ENCODE data around the gene MIEF2.
"Not testable (repeated sequence)": the region's sequence is repeated elsewhere in the genome, so short reads cannot be mapped to it uniquely, and the experiment has no call there.

The MIEF2 gene

DNA sequence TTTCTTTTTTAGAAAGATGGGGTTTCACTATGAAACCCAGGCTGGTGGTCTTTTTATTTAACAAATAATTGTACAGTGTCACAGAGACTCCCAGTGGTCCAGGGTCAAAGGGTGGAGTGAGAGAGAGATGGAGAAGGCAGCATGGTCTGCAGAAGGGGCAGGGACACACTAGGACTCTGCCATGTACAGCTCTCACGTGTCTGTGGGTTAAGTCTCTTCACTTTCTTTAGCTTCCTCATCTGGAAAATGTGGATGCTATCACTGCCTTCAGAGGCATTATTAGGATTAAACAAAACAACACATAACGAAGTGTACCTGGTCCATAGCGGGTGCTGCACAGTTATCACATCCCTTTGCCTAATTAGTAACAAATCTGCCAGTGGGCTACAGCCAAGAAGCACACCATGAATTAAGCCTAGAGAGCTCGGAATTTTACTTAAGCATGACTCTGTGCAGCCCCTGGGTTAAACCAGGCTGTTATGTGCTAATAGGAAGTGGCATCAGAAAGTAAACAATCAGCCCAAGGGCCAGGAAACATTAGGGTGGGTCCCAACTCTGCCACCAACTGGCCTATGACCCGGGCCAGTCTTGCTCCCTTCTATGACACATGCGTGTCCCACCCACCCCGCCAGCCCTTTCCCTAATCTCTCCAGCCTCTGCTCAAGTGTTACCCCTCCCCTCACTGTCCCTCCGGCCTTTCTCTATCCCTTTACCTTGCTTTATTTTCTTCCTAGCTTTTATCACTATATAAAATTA, 40.4 kb downstream of the MIEF2 start:
- H3K4me3 ChIP-seq (ENCODE audit: low read depth, low read length) = no peak overlapping the region
- no peaks in the 10 kb centered on the region for H3K4me1 ChIP-seq (ENCODE audit: control insufficient read depth, insufficient read depth, low read length)
- H3K9ac ChIP-seq (ENCODE audit: low read depth, low read length) = no peak overlapping the region
- no peaks in the 10 kb centered on the region for H3K9me3 ChIP-seq (ENCODE audit: control insufficient read depth, insufficient read depth, low read length)
- no peak overlapping the region for H3K27ac ChIP-seq (ENCODE audit: low read depth, low read length)
- no peaks in the 10 kb centered on the region for H3K27me3 ChIP-seq (ENCODE audit: control insufficient read depth, insufficient read depth, low read length)
- peaks cover 84% of the 10 kb centered on the region for H3K36me3 ChIP-seq (ENCODE audit: control insufficient read depth, insufficient read depth, low read length)

DNA sequence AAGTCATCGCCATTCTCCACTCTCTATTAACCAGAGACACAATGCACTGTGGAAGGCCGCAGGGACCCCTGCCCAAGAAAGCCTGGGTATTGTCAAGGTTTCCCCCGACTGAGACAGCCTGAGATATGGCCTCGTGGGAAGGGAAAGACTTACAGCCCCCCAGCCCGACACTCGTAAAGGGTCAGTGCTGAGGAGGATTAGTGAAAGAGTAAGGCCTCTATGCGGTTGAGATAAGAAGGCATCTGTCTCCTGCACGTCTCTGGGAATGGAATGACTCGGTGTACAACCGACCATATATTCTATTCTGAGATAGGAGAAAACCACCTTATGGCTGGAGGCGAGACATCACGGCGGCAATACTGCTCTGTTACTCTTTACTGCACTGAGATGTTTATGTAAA, 42.7 kb downstream of the MIEF2 start:
- not testable (repeated sequence) for H3K9me3 ChIP-seq (ENCODE audit: control insufficient read depth, insufficient read depth, low read length); H3K4me3 ChIP-seq (ENCODE audit: low read depth, low read length); H3K9ac ChIP-seq (ENCODE audit: low read depth, low read length); H3K27ac ChIP-seq (ENCODE audit: low read depth, low read length); H3K27me3 ChIP-seq (ENCODE audit: control insufficient read depth, insufficient read depth, low read length); H3K4me1 ChIP-seq (ENCODE audit: control insufficient read depth, insufficient read depth, low read length)
- peaks cover 92% of the 10 kb centered on the region for H3K36me3 ChIP-seq (ENCODE audit: control insufficient read depth, insufficient read depth, low read length)

DNA sequence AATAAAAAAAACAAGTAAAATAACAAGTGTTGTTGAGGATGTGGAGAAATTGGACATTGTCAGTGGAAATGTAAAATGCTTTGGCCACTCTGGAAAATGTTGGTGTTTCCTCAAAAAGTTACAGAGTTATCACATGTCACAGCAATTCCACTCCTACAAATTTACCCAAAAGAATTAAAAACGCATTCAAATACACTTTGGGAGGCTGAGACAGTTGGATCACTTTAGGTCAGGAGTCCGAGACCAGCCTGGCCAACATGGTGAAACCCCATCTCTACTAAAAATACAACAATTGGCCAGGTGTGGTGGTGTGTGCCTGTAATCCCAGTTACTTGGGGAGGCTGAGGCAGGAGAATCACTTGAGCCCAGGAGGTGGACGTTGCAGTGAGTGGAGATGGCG, 48.7 kb downstream of the MIEF2 start:
- Histone ChIP-seq H3K4me1 (ENCODE audit: control insufficient read depth, insufficient read depth, low read length) (0 out of 2 replicates have a peak, but pooled peaks cover 6% of the 10 kb centered on the region), H3K27me3 (ENCODE audit: control insufficient read depth, insufficient read depth, low read length) (no peaks in the 10 kb centered on the region), H3K36me3 (ENCODE audit: control insufficient read depth, insufficient read depth, low read length) (peaks cover 74% of the 10 kb centered on the region), H3K4me3 (ENCODE audit: low read depth, low read length) (no peak overlapping the region), H3K9ac (ENCODE audit: low read depth, low read length) (no peak overlapping the region), H3K9me3 (ENCODE audit: control insufficient read depth, insufficient read depth, low read length) (no peaks in the 10 kb centered on the region), H3K27ac (ENCODE audit: low read depth, low read length) (no peak overlapping the region)

DNA sequence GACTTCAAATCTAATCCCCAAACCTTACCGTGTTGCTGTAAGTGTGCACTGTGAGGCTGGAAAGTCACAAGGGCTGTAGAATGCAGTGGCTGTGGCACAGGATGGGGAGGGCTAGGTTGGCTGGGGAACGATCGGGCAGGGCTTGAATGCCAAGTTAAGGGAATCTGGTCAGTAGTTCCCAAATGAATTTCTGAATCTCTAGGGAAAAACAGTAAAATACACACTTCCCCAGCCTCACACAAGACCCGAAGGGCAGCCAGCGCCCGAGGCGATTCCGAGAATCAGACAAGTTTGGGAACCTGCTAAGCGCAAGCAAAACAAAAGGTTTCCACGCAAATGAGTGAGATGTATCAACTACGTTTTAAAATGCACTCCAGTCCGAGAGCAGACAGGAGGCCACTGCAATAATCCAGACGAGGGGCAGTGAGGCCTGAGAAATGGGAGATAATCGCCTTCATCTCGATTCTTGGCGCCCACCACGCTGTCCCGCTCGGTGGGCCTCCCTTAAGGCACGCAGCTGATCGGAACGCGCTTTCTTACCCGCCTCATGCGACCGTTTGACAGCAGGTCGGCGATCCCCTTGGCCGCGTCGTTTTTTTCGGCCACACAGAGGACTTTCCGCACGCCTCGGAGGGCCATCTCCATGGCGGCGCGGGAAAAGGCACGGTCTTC, 53.7 kb downstream of the MIEF2 start:
- peak overlapping the region; percentile 93 for H3K27ac ChIP-seq (ENCODE audit: low read depth, low read length)
- H3K9ac ChIP-seq (ENCODE audit: low read depth, low read length) = peak overlapping the region; percentile 74
- H3K36me3 ChIP-seq (ENCODE audit: control insufficient read depth, insufficient read depth, low read length) = peaks cover 46% of the 10 kb centered on the region
- no peaks in the 10 kb centered on the region for H3K9me3 ChIP-seq (ENCODE audit: control insufficient read depth, insufficient read depth, low read length)
- H3K4me1 ChIP-seq (ENCODE audit: control insufficient read depth, insufficient read depth, low read length) = peaks cover 13% of the 10 kb centered on the region
- H3K4me3 ChIP-seq (ENCODE audit: low read depth, low read length) = peak overlapping the region; percentile 96
- H3K27me3 ChIP-seq (ENCODE audit: control insufficient read depth, insufficient read depth, low read length) = no peaks in the 10 kb centered on the region

DNA sequence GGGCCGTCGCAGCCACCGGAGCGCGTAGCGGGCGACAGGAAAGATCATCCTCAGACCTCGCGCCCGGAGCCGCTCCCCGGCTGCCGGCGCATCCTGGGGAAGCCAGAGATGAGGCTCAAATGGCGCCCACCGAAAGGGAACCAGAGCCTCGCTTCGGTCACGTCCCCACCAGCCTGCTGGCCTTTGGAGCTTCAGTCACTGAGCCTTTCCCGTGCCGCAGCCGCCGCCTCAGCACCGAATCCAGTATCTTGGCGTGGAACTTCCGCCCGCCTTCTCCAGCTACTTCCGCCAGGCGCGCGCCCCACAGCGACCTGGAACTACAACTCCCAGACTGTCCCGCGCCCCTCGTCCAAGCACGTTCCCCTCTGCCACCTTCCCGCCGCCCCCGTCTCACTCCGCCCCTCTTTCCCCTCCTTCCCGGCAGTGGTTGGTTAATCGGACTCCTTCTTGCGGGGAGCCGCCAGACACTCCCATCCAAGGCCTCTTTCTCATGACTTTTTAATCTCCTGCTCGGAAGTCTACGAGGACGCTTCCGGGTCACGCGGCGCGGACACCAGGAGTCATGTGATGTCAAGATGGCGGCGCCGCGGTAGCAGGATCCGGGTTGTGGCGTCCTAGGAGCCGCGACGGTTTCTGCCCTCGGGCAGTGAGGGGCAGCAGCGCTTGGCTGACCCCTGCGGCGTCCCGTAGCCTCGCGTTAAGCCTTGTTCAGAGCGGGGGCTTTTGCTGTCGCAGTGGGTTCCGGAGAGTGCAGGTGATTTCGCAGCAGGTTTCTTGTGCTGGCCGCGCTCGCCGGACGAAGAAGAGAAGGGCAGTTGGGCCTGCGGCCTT, 54.5 kb downstream of the MIEF2 start, which contains the start of the genes SMCR8 and TOP3A:
SMCR8 (plus strand) TSS at position 563 of the 831 bp plus-strand sequence. CDS start 497 bp downstream, outside the sequence.
TOP3A (minus strand) TSS at position 264 of the 831 bp plus-strand sequence; CDS start at position 48, 216 bp downstream.
- Histone ChIP-seq H3K9me3 (ENCODE audit: control insufficient read depth, insufficient read depth, low read length) (no peaks in the 10 kb centered on the region), H3K27me3 (ENCODE audit: control insufficient read depth, insufficient read depth, low read length) (no peaks in the 10 kb centered on the region), H3K9ac (ENCODE audit: low read depth, low read length) (peak within 1 kb of the TSS; percentile 88), H3K4me1 (ENCODE audit: control insufficient read depth, insufficient read depth, low read length) (peaks cover 13% of the 10 kb centered on the region), H3K4me3 (ENCODE audit: low read depth, low read length) (peak within 1 kb of the TSS; percentile 96), H3K36me3 (ENCODE audit: control insufficient read depth, insufficient read depth, low read length) (peaks cover 45% of the 10 kb centered on the region), H3K27ac (ENCODE audit: low read depth, low read length) (peak within 1 kb of the TSS; percentile 93)

DNA sequence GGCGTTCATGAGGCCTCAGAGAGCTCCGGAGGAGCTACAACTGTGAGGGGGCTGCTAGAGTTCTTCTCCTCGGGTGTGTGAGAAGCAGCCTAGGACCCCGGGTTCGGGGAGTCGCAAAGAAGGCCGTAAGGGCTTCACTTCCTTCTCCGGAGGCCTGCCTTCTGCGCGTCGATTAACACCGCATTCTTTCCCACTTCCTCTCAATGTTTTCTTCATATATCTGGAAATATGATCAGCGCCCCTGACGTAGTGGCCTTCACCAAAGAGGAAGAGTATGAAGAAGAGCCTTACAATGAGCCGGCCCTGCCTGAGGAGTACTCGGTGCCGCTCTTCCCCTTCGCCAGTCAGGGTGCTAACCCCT, 55.1 kb downstream of the MIEF2 start:
- Histone ChIP-seq H3K36me3 (ENCODE audit: control insufficient read depth, insufficient read depth, low read length) (peaks cover 41% of the 10 kb centered on the region), H3K9me3 (ENCODE audit: control insufficient read depth, insufficient read depth, low read length) (no peaks in the 10 kb centered on the region)

DNA sequence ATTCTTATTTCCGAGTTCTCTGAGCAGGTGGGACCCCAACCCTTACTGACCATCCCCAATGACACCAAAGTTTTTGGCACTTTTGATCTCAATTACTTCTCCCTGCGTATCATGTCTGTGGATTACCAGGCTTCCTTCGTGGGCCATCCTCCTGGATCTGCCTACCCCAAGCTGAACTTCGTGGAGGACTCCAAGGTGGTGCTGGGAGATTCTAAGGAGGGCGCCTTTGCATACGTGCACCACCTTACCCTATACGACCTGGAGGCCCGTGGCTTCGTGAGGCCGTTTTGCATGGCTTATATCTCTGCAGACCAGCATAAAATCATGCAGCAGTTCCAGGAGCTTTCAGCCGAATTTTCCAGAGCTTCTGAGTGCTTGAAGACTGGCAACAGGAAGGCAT, 55.5 kb downstream of the MIEF2 start:
- Histone ChIP-seq H3K4me1 (ENCODE audit: control insufficient read depth, insufficient read depth, low read length) (peaks cover 13% of the 10 kb centered on the region), H3K36me3 (ENCODE audit: control insufficient read depth, insufficient read depth, low read length) (peaks cover 38% of the 10 kb centered on the region), H3K4me3 (ENCODE audit: low read depth, low read length) (peak overlapping the region; percentile 96), H3K27ac (ENCODE audit: low read depth, low read length) (peak overlapping the region; percentile 93), H3K9ac (ENCODE audit: low read depth, low read length) (peak overlapping the region; percentile 88), H3K9me3 (ENCODE audit: control insufficient read depth, insufficient read depth, low read length) (no peaks in the 10 kb centered on the region), H3K27me3 (ENCODE audit: control insufficient read depth, insufficient read depth, low read length) (no peaks in the 10 kb centered on the region)

More for the DNA sequence above, 55.1 kb downstream of the MIEF2 start:
- Histone ChIP-seq H3K4me3 (ENCODE audit: low read depth, low read length) (peak overlapping the region; percentile 96), H3K27ac (ENCODE audit: low read depth, low read length) (peak overlapping the region; percentile 93), H3K27me3 (ENCODE audit: control insufficient read depth, insufficient read depth, low read length) (no peaks in the 10 kb centered on the region), H3K9ac (ENCODE audit: low read depth, low read length) (peak overlapping the region; percentile 88), H3K4me1 (ENCODE audit: control insufficient read depth, insufficient read depth, low read length) (peaks cover 13% of the 10 kb centered on the region)
